ENCODE results near the gene CCDC187.
A peak's percentile ranks its signal among the peaks of the same experiment; 100 is the strongest.

- TF ChIP-seq CTCF (IDR thresholded peaks at IDR 0.05) (peak; percentile 9 to 55 (median 33)), POLR2A (IDR thresholded peaks at IDR 0.05) (no peak), POLR2AphosphoS5 (IDR thresholded peaks at IDR 0.05; ENCODE audit: insufficient read depth in 1 of 2, low read depth in 1 of 2) (no peak)
These were observed 77.9 kb downstream of the CCDC187 start for GRCh38 chr9:136225748-136226679.
